Hepatocyte (in vitro differentiated cells): ENCODE measurements around the gene CD27. TPM values are rescaled to one million over a fixed set of nuclear protein-coding genes. Genes with fewer than 3 reads are reported as not detected.

Experiments used
- DNase-seq: peaks from one replicate; pipeline ENCODE4 v3.0.0-alpha.2; 2016; ENCODE audit warnings: low spot score
- H2AFZ ChIP-seq: fragments of 200-600 bp; sonication (generic); 2 replicates; pipeline ENCODE4 v1.6.0; 2016; ENCODE audit warnings: antibody characterized with exemption, mild to moderate bottlenecking
- H3K27ac ChIP-seq: fragments of 200-600 bp; sonication (generic); 2 replicates; pipeline ENCODE4 v1.5.1; 2016; ENCODE audit warnings: mild to moderate bottlenecking
- H3K27me3 ChIP-seq: fragments of 200-600 bp; sonication (generic); 2 replicates; pipeline ENCODE4 v1.6.1; 2016
- H3K36me3 ChIP-seq: fragments of 200-600 bp; sonication (generic); replicated peaks from 2 replicates; pipeline ENCODE4 v1.5.1; 2016; ENCODE audit warnings: low read depth; ENCODE audit not compliant: insufficient read depth
- H3K4me1 ChIP-seq: fragments of 200-600 bp; sonication (generic); 2 replicates; pipeline ENCODE4 v1.5.1; 2016; ENCODE audit warnings: mild to moderate bottlenecking, moderate library complexity; ENCODE audit not compliant: insufficient read depth
- H3K4me2 ChIP-seq: fragments of 200-600 bp; sonication (generic); 2 replicates; pipeline ENCODE4 v1.6.0; 2016
- H3K4me3 ChIP-seq: fragments of 200-600 bp; sonication (generic); 2 replicates; pipeline ENCODE4 v1.5.1; 2016; ENCODE audit warnings: mild to moderate bottlenecking
- H3K79me2 ChIP-seq: fragments of 200-600 bp; sonication (generic); 2 replicates; pipeline ENCODE4 v1.6.0; 2017; ENCODE audit warnings: mild to moderate bottlenecking
- H3K9me2 ChIP-seq: fragments of 200-600 bp; sonication (generic); replicated peaks from 2 replicates; pipeline ENCODE4 v1.6.0; 2017; ENCODE audit warnings: mild to moderate bottlenecking; ENCODE audit not compliant: insufficient read depth
- H3K9me3 ChIP-seq: fragments of 200-600 bp; sonication (generic); 2 replicates; pipeline ENCODE4 v1.5.1; 2016; ENCODE audit warnings: low read depth, mild to moderate bottlenecking
- H4K20me1 ChIP-seq: fragments of 200-600 bp; sonication (generic); 2 replicates; pipeline ENCODE4 v1.6.0; 2016; ENCODE audit warnings: mild to moderate bottlenecking; ENCODE audit not compliant: insufficient read depth, poor library complexity, severe bottlenecking
- EZH2 ChIP-seq: fragments of 200-600 bp; sonication (generic); IDR thresholded peaks from 2 replicates; pipeline ENCODE4 v1.6.1; 2016; ENCODE audit warnings: antibody characterized with exemption, mild to moderate bottlenecking, borderline replicate concordance
- EZH2phosphoT487 ChIP-seq: fragments of 200-600 bp; sonication (generic); IDR thresholded peaks from one replicate; pipeline ENCODE4 v1.6.1; 2018; ENCODE audit warnings: antibody characterized with exemption, mild to moderate bottlenecking, low read depth, moderate library complexity; ENCODE audit not compliant: unreplicated experiment, severe bottlenecking
- WGBS: methylation state at CpG from one replicate; pipeline ENCODE4 v1.1.6; 2016; ENCODE audit warnings: low lambda C conversion rate; ENCODE audit errors: missing lambda C conversion rate; 5-methylcytosine and 5-hydroxymethylcytosine counted together
- polyA plus RNA-seq: library from polyadenylated mRNA; unstranded; fragments of >200 nt; fragmentation: Nextera tagmentation; extraction: Ambion mirVana; gene quantifications from 2 replicates; pipeline ENCODE4 v1.2.1, GENCODE V29; 2016
- total RNA-seq: library from RNA; depleted of rRNA; stranded (reverse); fragments of >200 nt; gene quantifications from 2 replicates; pipeline ENCODE4 v1.2.3, GENCODE V29; 2014
- TF ChIP-seq, protein P1 (sequence below): fragments of 200-600 bp; sonication (generic); IDR thresholded peaks from 2 replicates; pipeline ENCODE4 v1.5.1; 2016; ENCODE audit warnings: antibody characterized with exemption, mild to moderate bottlenecking; ENCODE audit not compliant: poor library complexity

Gene CD27
- total and polyA plus RNA-seq, 2 experiments from 2014 or later = 0.15 TPM; not detected in 1

DNA sequence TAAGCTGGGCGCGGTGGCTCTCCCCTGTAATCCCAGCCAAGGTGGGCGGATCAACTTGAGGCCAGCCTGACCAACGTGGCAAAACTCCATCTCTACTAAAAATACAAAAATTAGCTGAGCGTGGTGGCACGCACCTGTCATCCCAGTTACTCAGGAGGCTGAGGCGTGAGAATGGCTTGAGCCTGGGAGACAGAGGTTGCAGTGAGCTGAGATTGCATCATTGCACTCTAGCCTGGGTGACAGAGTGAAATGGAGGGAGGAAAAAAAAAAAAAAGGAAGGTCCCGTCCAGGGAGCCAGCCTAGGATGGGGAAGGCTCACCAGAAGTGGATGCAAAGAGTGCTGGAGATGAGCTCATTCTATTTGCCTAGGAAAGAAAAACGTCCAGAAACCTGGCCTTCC is 1.9 kb upstream of the CD27 start:
- no peak overlapping the region for H3K4me3 ChIP-seq
- no peak for DNase-seq
- no peaks in the 10 kb centered on the region for H3K27me3 ChIP-seq
- no peaks in the 10 kb centered on the region for H4K20me1 ChIP-seq
- H3K27ac ChIP-seq = no peak overlapping the region
- no peaks in the 10 kb centered on the region for H3K79me2 ChIP-seq
- no peaks in the 10 kb centered on the region for H3K4me1 ChIP-seq
- WGBS = 86% methylated on average over 9 of the region's 9 CpGs
- TF ChIP-seq, protein P1, sequence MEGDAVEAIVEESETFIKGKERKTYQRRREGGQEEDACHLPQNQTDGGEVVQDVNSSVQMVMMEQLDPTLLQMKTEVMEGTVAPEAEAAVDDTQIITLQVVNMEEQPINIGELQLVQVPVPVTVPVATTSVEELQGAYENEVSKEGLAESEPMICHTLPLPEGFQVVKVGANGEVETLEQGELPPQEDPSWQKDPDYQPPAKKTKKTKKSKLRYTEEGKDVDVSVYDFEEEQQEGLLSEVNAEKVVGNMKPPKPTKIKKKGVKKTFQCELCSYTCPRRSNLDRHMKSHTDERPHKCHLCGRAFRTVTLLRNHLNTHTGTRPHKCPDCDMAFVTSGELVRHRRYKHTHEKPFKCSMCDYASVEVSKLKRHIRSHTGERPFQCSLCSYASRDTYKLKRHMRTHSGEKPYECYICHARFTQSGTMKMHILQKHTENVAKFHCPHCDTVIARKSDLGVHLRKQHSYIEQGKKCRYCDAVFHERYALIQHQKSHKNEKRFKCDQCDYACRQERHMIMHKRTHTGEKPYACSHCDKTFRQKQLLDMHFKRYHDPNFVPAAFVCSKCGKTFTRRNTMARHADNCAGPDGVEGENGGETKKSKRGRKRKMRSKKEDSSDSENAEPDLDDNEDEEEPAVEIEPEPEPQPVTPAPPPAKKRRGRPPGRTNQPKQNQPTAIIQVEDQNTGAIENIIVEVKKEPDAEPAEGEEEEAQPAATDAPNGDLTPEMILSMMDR = no peak
- TF ChIP-seq EZH2phosphoT487 (no peak), EZH2 (no peak)
- no peaks in the 10 kb centered on the region for H3K9me3 ChIP-seq
- no peak overlapping the region for H2AFZ ChIP-seq
- no peaks in the 10 kb centered on the region for H3K36me3 ChIP-seq
- H3K4me2 ChIP-seq = no peak overlapping the region
- H3K9me2 ChIP-seq = no peaks in the 10 kb centered on the region

DNA sequence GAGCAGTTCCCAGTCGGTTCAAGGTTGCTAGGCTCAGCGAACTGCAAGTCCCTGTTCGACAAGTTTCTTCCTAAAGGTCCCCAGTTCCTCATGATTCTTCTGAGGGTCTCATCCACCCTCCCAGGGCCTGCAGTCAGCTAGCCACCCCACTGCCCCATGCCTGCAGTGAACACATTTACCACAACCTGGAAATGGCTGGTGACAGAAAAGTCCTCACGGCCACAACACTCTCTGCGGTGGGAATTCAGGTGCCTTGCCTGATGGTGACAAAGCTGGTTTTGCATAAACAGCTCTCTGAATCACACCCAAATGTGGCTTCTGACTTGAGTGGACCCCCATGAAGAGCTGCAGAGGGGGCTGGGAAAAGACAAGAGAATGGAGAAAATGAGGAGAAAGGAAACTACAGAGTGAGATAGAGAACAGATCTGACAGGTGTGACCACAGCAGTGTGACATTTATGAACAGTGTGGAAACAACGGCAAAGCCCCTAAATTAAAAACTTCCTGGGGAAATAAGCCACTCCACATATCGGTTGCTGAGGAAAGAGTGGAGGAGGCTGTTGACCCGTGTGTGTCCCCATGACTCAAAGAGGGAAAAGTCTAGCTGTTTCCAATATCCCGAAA is 1.3 kb upstream of the CD27 start:
- Histone ChIP-seq H3K36me3 (no peaks in the 10 kb centered on the region), H3K27me3 (no peaks in the 10 kb centered on the region), H3K4me2 (no peak overlapping the region), H3K9me2 (no peaks in the 10 kb centered on the region), H2AFZ (no peak overlapping the region), H4K20me1 (no peaks in the 10 kb centered on the region), H3K27ac (no peak overlapping the region), H3K9me3 (no peaks in the 10 kb centered on the region), H3K4me1 (no peaks in the 10 kb centered on the region), H3K4me3 (no peak overlapping the region), H3K79me2 (no peaks in the 10 kb centered on the region)
- TF ChIP-seq EZH2 (no peak), EZH2phosphoT487 (no peak)
- TF ChIP-seq, protein P1 = no peak
- no peak for DNase-seq
- 64% methylated on average over 9 of the region's 9 CpGs for WGBS

DNA sequence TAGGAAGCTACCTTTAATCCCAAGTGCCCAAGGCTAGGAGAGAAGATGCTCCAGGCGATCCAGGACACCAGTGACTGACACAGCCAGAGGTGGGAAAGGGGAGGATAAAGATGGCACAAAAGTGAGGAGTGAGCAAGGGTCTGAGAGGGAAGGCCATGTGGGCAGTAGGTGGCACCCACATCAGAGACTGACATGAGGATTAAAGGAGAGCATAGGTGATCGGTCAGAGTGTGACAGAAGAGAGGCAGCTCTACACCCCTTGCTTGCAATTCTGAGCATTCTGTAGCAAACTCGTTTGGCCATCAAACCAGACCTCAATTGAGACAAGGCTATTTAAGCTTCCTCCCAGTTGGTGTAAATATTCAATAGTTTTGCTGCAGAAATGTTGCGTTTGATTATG is 724 bp upstream of the CD27 start:
- no peaks in the 10 kb centered on the region for H3K27me3 ChIP-seq
- H3K36me3 ChIP-seq = no peaks in the 10 kb centered on the region
- no peak for DNase-seq
- no peaks in the 10 kb centered on the region for H3K79me2 ChIP-seq
- no peak overlapping the region for H3K27ac ChIP-seq
- no peak overlapping the region for H3K4me3 ChIP-seq
- WGBS = 85% methylated on average over 4 of the region's 4 CpGs
- H3K9me3 ChIP-seq = no peaks in the 10 kb centered on the region
- no peak overlapping the region for H2AFZ ChIP-seq
- no peaks in the 10 kb centered on the region for H3K4me1 ChIP-seq
- no peaks in the 10 kb centered on the region for H4K20me1 ChIP-seq
- H3K9me2 ChIP-seq = no peaks in the 10 kb centered on the region
- no peak overlapping the region for H3K4me2 ChIP-seq
- TF ChIP-seq, protein P1 = no peak
- no peak for TF ChIP-seq EZH2
- TF ChIP-seq EZH2phosphoT487 = no peak
